A549 (cell line): ENCODE results near the gene GPSM1.

ENCODE experiments used
- CEBPB ChIP-seq, 2 experiments: fragments of >200 bp in 1 of 2; sonication (Bioruptor Twin) in 1 of 2; formaldehyde crosslinking in 1 of 2; IDR thresholded peaks; 2 replicates each; pipeline ENCODE4 v1.6.1; 2012 to 2016
- CTCF ChIP-seq: fragments of >200 bp; sonication (Bioruptor Twin); formaldehyde crosslinking; IDR thresholded peaks from 3 replicates; pipeline ENCODE4 v1.5.1; 2016
- E2F6 ChIP-seq: IDR thresholded peaks from 2 replicates; pipeline ENCODE4 v1.6.1; 2012; ENCODE audit warnings: low read depth, borderline replicate concordance
- EP300 ChIP-seq, 2 experiments: fragments of >200 bp; sonication (Bioruptor Twin); formaldehyde crosslinking; IDR thresholded peaks; 2 replicates in 1 of 2; 3 replicates in 1 of 2; pipeline ENCODE4 v1.6.1; 2016 to 2017
- HOXA7 ChIP-seq: fragments of 250-450 bp; sonication (Bioruptor Pico); IDR thresholded peaks from 2 replicates; pipeline ENCODE4 v1.5.0; 2020; ENCODE audit warnings: mild to moderate bottlenecking, moderate library complexity
- NFE2L2 ChIP-seq: fragments of 150-350 bp; conservative IDR thresholded peaks from 2 replicates; pipeline ENCODE4 v1.6.1; 2014; ENCODE audit warnings: low read length
- RARB ChIP-seq: fragments of 250-450 bp; sonication (Bioruptor Pico); IDR thresholded peaks from 2 replicates; pipeline ENCODE4 v1.8.0; 2021; ENCODE audit warnings: mild to moderate bottlenecking, moderate library complexity

- no peak for TF ChIP-seq HOXA7 (CRISPR knock-in tag)
- no peak for TF ChIP-seq CEBPB (IDR thresholded peaks at IDR 0.05)
- no peak for TF ChIP-seq E2F6
- TF ChIP-seq CTCF, result no peak
- no peak for TF ChIP-seq RARB
- TF ChIP-seq NFE2L2, result no peak
- no peak for TF ChIP-seq EP300 (IDR thresholded peaks at IDR 0.05)
Observed at GRCh38 chr9:136302527-136302926, 24.8 kb upstream of the GPSM1 start.
